HEK293 (cell line): Measurements from ENCODE around the gene ITSN1.

Experiments
- CTCF ChIA-PET: fragments of 350-600 bp; formaldehyde crosslinking; extraction: SDS; loops from one replicate; lab custom pipeline; 2021; ENCODE audit warnings: antibody characterized with exemption; lab: Yijun Ruan, JAX
- POLR2A ChIA-PET: fragments of 300-600 bp; formaldehyde crosslinking; extraction: SDS; loops from one replicate; lab custom pipeline; 2020; ENCODE audit warnings: antibody characterized with exemption, inconsistent platforms; lab: Yijun Ruan, JAX
- H3K27ac ChIP-seq: fragments of 200-500 bp; sonication (Bioruptor generic); 2 replicates; pipeline ENCODE4 v1.5.1; 2014; ENCODE audit warnings: low read depth, low read length, control low read depth, inconsistent platforms; ENCODE audit errors: extremely low read depth
- H3K36me3 ChIP-seq, 2 experiments: fragments of 200-500 bp in 1 of 2; sonication (Bioruptor generic) in 1 of 2; 1 replicate in 1 of 2; 2 replicates in 1 of 2; pipeline ENCODE4 v1.5.1; 2014 to 2017; ENCODE audit warnings: inconsistent platforms in 2 of 2, low read length in 2 of 2; ENCODE audit not compliant: control insufficient read depth in 2 of 2, insufficient read depth in 1 of 2
- H3K4me1 ChIP-seq: fragments of 200-500 bp; sonication (Bioruptor generic); 2 replicates; pipeline ENCODE4 v1.5.1; 2014; ENCODE audit warnings: mild to moderate bottlenecking, low read length, inconsistent platforms; ENCODE audit not compliant: control insufficient read depth, insufficient read depth
- H3K4me3 ChIP-seq: 2 replicates; pipeline ENCODE4 v1.5.1; 2011; ENCODE audit warnings: low read depth, mild to moderate bottlenecking, control low read depth, low read length, moderate library complexity
- H3K9me3 ChIP-seq: fragments of 200-500 bp; sonication (Bioruptor generic); 2 replicates; pipeline ENCODE4 v1.5.1; 2014; ENCODE audit warnings: low read depth, low read length, inconsistent platforms; ENCODE audit not compliant: control insufficient read depth, insufficient read depth
- ELK4 ChIP-seq: IDR thresholded peaks from 2 replicates; pipeline ENCODE4 v1.6.1; 2011; ENCODE audit warnings: mild to moderate bottlenecking, low read depth, low read length, borderline replicate concordance
- FEZF1 ChIP-seq: fragments of 450-650 bp; formaldehyde crosslinking; IDR thresholded peaks from 2 replicates; pipeline ENCODE4 v1.5.1; 2016; ENCODE audit warnings: missing biosample characterization, missing genetic modification characterization
- GLIS1 ChIP-seq: fragments of 450-650 bp; formaldehyde crosslinking; IDR thresholded peaks from 2 replicates; pipeline ENCODE4 v1.5.1; 2016; ENCODE audit warnings: missing biosample characterization, missing genetic modification characterization
- HOXA7 ChIP-seq: sonication (generic); formaldehyde crosslinking; IDR thresholded peaks from 2 replicates; pipeline ENCODE4 v1.8.1; 2022; ENCODE audit warnings: missing genetic modification reagents, borderline replicate concordance
- OSR2 ChIP-seq: fragments of 450-650 bp; formaldehyde crosslinking; IDR thresholded peaks from 2 replicates; pipeline ENCODE4 v1.5.1; 2016; ENCODE audit warnings: missing biosample characterization, missing genetic modification characterization
- SP7 ChIP-seq: fragments of 450-650 bp; formaldehyde crosslinking; IDR thresholded peaks from 2 replicates; pipeline ENCODE4 v1.5.1; 2016; ENCODE audit warnings: missing biosample characterization, missing genetic modification characterization
- ZEB2 ChIP-seq: fragments of 450-650 bp; formaldehyde crosslinking; IDR thresholded peaks from 2 replicates; pipeline ENCODE4 v1.5.1; 2016; ENCODE audit warnings: missing biosample characterization, missing genetic modification characterization
- ZFP41 ChIP-seq: fragments of 450-650 bp; formaldehyde crosslinking; IDR thresholded peaks from 2 replicates; pipeline ENCODE4 v1.5.1; 2016; ENCODE audit warnings: missing biosample characterization, missing genetic modification characterization, borderline replicate concordance
- ZNF121 ChIP-seq: fragments of 450-650 bp; formaldehyde crosslinking; IDR thresholded peaks from 2 replicates; pipeline ENCODE4 v1.5.1; 2016; ENCODE audit warnings: missing biosample characterization, missing genetic modification characterization
- ZNF140 ChIP-seq: fragments of 450-650 bp; formaldehyde crosslinking; IDR thresholded peaks from 2 replicates; pipeline ENCODE4 v1.5.1; 2016; ENCODE audit warnings: missing biosample characterization, missing genetic modification characterization
- ZNF324 ChIP-seq: fragments of 450-650 bp; formaldehyde crosslinking; IDR thresholded peaks from 2 replicates; pipeline ENCODE4 v1.5.1; 2016; ENCODE audit warnings: missing biosample characterization, missing genetic modification characterization
- ZNF366 ChIP-seq: fragments of 450-650 bp; formaldehyde crosslinking; conservative IDR thresholded peaks from 2 replicates; pipeline ENCODE4 v1.5.1; 2016; ENCODE audit warnings: missing biosample characterization, missing genetic modification characterization
- ZNF513 ChIP-seq: fragments of 450-650 bp; IDR thresholded peaks from 2 replicates; pipeline ENCODE4 v1.5.1; 2018; ENCODE audit warnings: missing biosample characterization, missing genetic modification characterization
- ZNF529 ChIP-seq: fragments of 450-650 bp; formaldehyde crosslinking; IDR thresholded peaks from 2 replicates; pipeline ENCODE4 v1.5.1; 2017; ENCODE audit warnings: missing genetic modification characterization, missing biosample characterization; ENCODE audit not compliant: insufficient replicate concordance
- ZNF561 ChIP-seq: fragments of 450-650 bp; IDR thresholded peaks from 2 replicates; pipeline ENCODE4 v1.5.1; 2018; ENCODE audit warnings: missing biosample characterization, missing genetic modification characterization, borderline replicate concordance
- ZNF624 ChIP-seq: fragments of 450-650 bp; formaldehyde crosslinking; IDR thresholded peaks from 2 replicates; pipeline ENCODE4 v1.5.1; 2017; ENCODE audit warnings: missing biosample characterization, missing genetic modification characterization
- ZNF701 ChIP-seq: fragments of 450-650 bp; formaldehyde crosslinking; IDR thresholded peaks from 2 replicates; pipeline ENCODE4 v1.5.1; 2016; ENCODE audit warnings: missing biosample characterization, missing genetic modification characterization
- ZNF776 ChIP-seq: fragments of 450-650 bp; formaldehyde crosslinking; IDR thresholded peaks from 2 replicates; pipeline ENCODE4 v1.5.0; 2017; ENCODE audit warnings: missing biosample characterization, missing genetic modification characterization, borderline replicate concordance
- TF ChIP-seq, protein P1 (sequence below): fragments of 450-650 bp; formaldehyde crosslinking; IDR thresholded peaks from 2 replicates; pipeline ENCODE4; 2016; ENCODE audit warnings: missing biosample characterization, missing genetic modification characterization
- TF ChIP-seq, protein P2 (sequence below): fragments of 450-650 bp; formaldehyde crosslinking; IDR thresholded peaks from 2 replicates; pipeline ENCODE4 v1.5.1; 2016; ENCODE audit warnings: missing biosample characterization, missing genetic modification characterization
- TF ChIP-seq, protein P3 (sequence below): sonication (generic); formaldehyde crosslinking; IDR thresholded peaks from 2 replicates; pipeline ENCODE4 v1.8.1; 2022; ENCODE audit warnings: mild to moderate bottlenecking, moderate library complexity, missing genetic modification reagents

The ITSN1 gene

GRCh38 chr21:33820798-33821197, 178.5 kb downstream of the ITSN1 start:
- Histone ChIP-seq H3K36me3 (peaks cover 0 to 5% of the 10 kb centered on the region in 2 experiments; a peak in 1 of 3 replicates), H3K27ac (no peak overlapping the region), H3K4me1 (peaks cover 45% of the 10 kb centered on the region), H3K9me3 (no peaks in the 10 kb centered on the region), H3K4me3 (no peak overlapping the region)
- TF ChIP-seq GLIS1 (peak; percentile 28; the same call in 1 of the 2 replicates), ZNF324 (tag by site-specific recombination) (0 out of 2 replicates have a peak, but pooled peaks have one; percentile 19), ZNF121 (tag by site-specific recombination) (no peak), ZNF529 (tag by site-specific recombination) (no peak), SP7 (tag by site-specific recombination) (peak; percentile 42), ZNF513 (tag by site-specific recombination) (no peak), FEZF1 (tag by site-specific recombination) (peak; percentile 58), ZNF140 (no peak), ELK4 (no peak), ZFP41 (tag by site-specific recombination) (no peak), ZNF561 (tag by site-specific recombination) (no peak), ZNF366 (tag by site-specific recombination) (0 out of 2 replicates have a peak, but pooled peaks have one; percentile 20), ZEB2 (tag by site-specific recombination) (no peak), ZNF701 (tag by site-specific recombination) (no peak), ZNF776 (tag by site-specific recombination) (no peak), ZNF624 (tag by site-specific recombination) (no peak), HOXA7 (CRISPR knock-in tag) (no peak), OSR2 (peak; percentile 82)
- TF ChIP-seq, protein P1, sequence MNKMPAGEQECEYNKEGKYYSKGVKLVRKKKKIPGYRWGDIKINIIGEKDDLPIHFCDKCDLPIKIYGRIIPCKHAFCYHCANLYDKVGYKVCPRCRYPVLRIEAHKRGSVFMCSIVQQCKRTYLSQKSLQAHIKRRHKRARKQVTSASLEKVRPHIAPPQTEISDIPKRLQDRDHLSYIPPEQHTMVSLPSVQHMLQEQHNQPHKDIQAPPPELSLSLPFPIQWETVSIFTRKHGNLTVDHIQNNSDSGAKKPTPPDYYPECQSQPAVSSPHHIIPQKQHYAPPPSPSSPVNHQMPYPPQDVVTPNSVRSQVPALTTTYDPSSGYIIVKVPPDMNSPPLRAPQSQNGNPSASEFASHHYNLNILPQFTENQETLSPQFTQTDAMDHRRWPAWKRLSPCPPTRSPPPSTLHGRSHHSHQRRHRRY (tag by site-specific recombination), result no peak
- TF ChIP-seq, protein P2, sequence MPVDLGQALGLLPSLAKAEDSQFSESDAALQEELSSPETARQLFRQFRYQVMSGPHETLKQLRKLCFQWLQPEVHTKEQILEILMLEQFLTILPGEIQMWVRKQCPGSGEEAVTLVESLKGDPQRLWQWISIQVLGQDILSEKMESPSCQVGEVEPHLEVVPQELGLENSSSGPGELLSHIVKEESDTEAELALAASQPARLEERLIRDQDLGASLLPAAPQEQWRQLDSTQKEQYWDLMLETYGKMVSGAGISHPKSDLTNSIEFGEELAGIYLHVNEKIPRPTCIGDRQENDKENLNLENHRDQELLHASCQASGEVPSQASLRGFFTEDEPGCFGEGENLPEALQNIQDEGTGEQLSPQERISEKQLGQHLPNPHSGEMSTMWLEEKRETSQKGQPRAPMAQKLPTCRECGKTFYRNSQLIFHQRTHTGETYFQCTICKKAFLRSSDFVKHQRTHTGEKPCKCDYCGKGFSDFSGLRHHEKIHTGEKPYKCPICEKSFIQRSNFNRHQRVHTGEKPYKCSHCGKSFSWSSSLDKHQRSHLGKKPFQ (tag by site-specific recombination), result no peak
- TF ChIP-seq, protein P3, sequence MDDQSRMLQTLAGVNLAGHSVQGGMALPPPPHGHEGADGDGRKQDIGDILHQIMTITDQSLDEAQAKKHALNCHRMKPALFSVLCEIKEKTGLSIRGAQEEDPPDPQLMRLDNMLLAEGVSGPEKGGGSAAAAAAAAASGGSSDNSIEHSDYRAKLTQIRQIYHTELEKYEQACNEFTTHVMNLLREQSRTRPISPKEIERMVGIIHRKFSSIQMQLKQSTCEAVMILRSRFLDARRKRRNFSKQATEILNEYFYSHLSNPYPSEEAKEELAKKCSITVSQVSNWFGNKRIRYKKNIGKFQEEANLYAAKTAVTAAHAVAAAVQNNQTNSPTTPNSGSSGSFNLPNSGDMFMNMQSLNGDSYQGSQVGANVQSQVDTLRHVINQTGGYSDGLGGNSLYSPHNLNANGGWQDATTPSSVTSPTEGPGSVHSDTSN (CRISPR knock-in tag), result no peak
- ChIA-PET POLR2A (no interaction called here), CTCF (interaction anchor here (0.6 to 1.0 kb wide), 4 partner anchors 19 to 295 kb away, joined by 3 to 4 read pairs (median 4); no protein-coding TSS in a partner anchor)
